GM23338 (cell line): ENCODE results near the gene PIK3IP1. TPM values are rescaled to one million over a fixed set of nuclear protein-coding genes. Genes with fewer than 3 reads are reported as not detected.

ENCODE experiments used
- ATAC-seq: fragments of 200-7000 bp; cut with Tn5 transposase; 3 replicates; pipeline ENCODE4 v1.9.1; 2020
- DNase-seq: peaks from one replicate; pipeline ENCODE4 v3.0.0-alpha.2; 2015; ENCODE audit warnings: low spot score
- H2AFZ ChIP-seq: fragments of 200-600 bp; sonication (generic); 2 replicates; pipeline ENCODE4 v1.8.0; 2016; ENCODE audit warnings: antibody characterized with exemption, mild to moderate bottlenecking, moderate library complexity
- H3F3A ChIP-seq: fragments of 200-600 bp; sonication (generic); replicated peaks from 2 replicates; pipeline ENCODE4 v1.8.0; 2017; ENCODE audit warnings: antibody characterized with exemption, mixed run types, low read depth
- H3K27ac ChIP-seq: fragments of 200-600 bp; sonication (generic); 2 replicates; pipeline ENCODE4 v1.6.1; 2016; ENCODE audit warnings: low read depth
- H3K27me3 ChIP-seq: fragments of 200-600 bp; sonication (generic); 2 replicates; pipeline ENCODE4 v1.8.0; 2016; ENCODE audit warnings: mild to moderate bottlenecking, mixed run types, moderate library complexity; ENCODE audit not compliant: insufficient read depth
- H3K36me3 ChIP-seq: fragments of 200-600 bp; sonication (generic); 2 replicates; pipeline ENCODE4 v1.8.0; 2016; ENCODE audit warnings: mild to moderate bottlenecking; ENCODE audit not compliant: insufficient read depth
- H3K4me1 ChIP-seq: fragments of 200-600 bp; sonication (generic); 2 replicates; pipeline ENCODE4 v1.8.0; 2016; ENCODE audit warnings: mild to moderate bottlenecking, moderate library complexity; ENCODE audit not compliant: insufficient read depth
- H3K4me2 ChIP-seq: fragments of 200-600 bp; sonication (generic); 2 replicates; pipeline ENCODE4 v1.7.1; 2017; ENCODE audit warnings: mixed run types
- H3K4me3 ChIP-seq: fragments of 200-600 bp; sonication (generic); 2 replicates; pipeline ENCODE4 v1.6.1; 2016; ENCODE audit warnings: mixed run types
- H3K79me2 ChIP-seq: fragments of 200-600 bp; sonication (generic); replicated peaks from 2 replicates; pipeline ENCODE4 v1.8.0; 2017; ENCODE audit warnings: mild to moderate bottlenecking; ENCODE audit not compliant: insufficient read depth
- H3K9me2 ChIP-seq: fragments of 200-600 bp; sonication (generic); 2 replicates; pipeline ENCODE4 v1.8.0; 2017; ENCODE audit not compliant: insufficient read depth
- H4K20me1 ChIP-seq: fragments of 200-600 bp; sonication (generic); replicated peaks from 2 replicates; pipeline ENCODE4 v1.8.0; 2017; ENCODE audit warnings: mild to moderate bottlenecking; ENCODE audit not compliant: insufficient read depth
- H3K27ac Mint-ChIP-seq: 2 replicates; pipeline ENCODE4 v1.8.0; 2020; ENCODE audit warnings: inconsistent platforms, mild to moderate bottlenecking, moderate library complexity, mixed read lengths
- H3K27me3 Mint-ChIP-seq: 3 replicates; pipeline ENCODE4 v1.8.0; 2022; ENCODE audit warnings: low read depth, mild to moderate bottlenecking, moderate library complexity, mixed read lengths, inconsistent platforms; ENCODE audit not compliant: insufficient read depth, poor library complexity
- H3K36me3 Mint-ChIP-seq: 3 replicates; pipeline ENCODE4 v1.8.0; 2021; ENCODE audit warnings: low read depth, mild to moderate bottlenecking, inconsistent platforms, moderate library complexity, mixed read lengths
- H3K4me1 Mint-ChIP-seq: 3 replicates; pipeline ENCODE4 v1.8.0; 2020; ENCODE audit warnings: mild to moderate bottlenecking, inconsistent platforms, mixed read lengths
- H3K4me3 Mint-ChIP-seq: 3 replicates; pipeline ENCODE4 v1.8.0; 2021; ENCODE audit warnings: moderate library complexity, mild to moderate bottlenecking, inconsistent platforms, mixed read lengths
- H3K9me3 Mint-ChIP-seq: 3 replicates; pipeline ENCODE4 v1.8.0; 2020; ENCODE audit warnings: moderate library complexity, mild to moderate bottlenecking, inconsistent platforms, mixed read lengths
- CREB1 ChIP-seq: fragments of 250-450 bp; sonication (Bioruptor Pico); IDR thresholded peaks from 2 replicates; pipeline ENCODE4 v1.5.0; 2020; ENCODE audit warnings: low read depth, mild to moderate bottlenecking, moderate library complexity
- EZH2 ChIP-seq: fragments of 200-600 bp; sonication (generic); IDR thresholded peaks from one replicate; pipeline ENCODE4 v1.8.0; 2017; ENCODE audit warnings: antibody characterized with exemption, mild to moderate bottlenecking, low read depth; ENCODE audit not compliant: unreplicated experiment
- EZH2phosphoT487 ChIP-seq: fragments of 200-600 bp; sonication (generic); IDR thresholded peaks from one replicate; pipeline ENCODE4 v1.8.1; 2018; ENCODE audit warnings: antibody characterized with exemption; ENCODE audit not compliant: unreplicated experiment
- JUNB ChIP-seq: IDR thresholded peaks from one replicate; pipeline ENCODE4 v1.6.1; 2016; ENCODE audit warnings: antibody characterized with exemption; ENCODE audit not compliant: unreplicated experiment
- NANOG ChIP-seq: IDR thresholded peaks from 2 replicates; pipeline ENCODE4 v1.6.1; 2016; ENCODE audit warnings: antibody characterized with exemption, borderline replicate concordance
- POLR2AphosphoS5 ChIP-seq: IDR thresholded peaks from 2 replicates; pipeline ENCODE4 v1.6.1; 2016; ENCODE audit warnings: antibody characterized with exemption, low read depth
- STAT1 ChIP-seq: IDR thresholded peaks from one replicate; pipeline ENCODE4 v1.6.1; 2016; ENCODE audit warnings: antibody characterized with exemption; ENCODE audit not compliant: unreplicated experiment
- ZNF114 ChIP-seq: fragments of 250-450 bp; sonication (Bioruptor Pico); IDR thresholded peaks from 2 replicates; pipeline ENCODE4 v1.5.0; 2020; ENCODE audit warnings: mild to moderate bottlenecking, moderate library complexity
- ZNF331 ChIP-seq: fragments of 250-450 bp; sonication (Bioruptor Pico); IDR thresholded peaks from 2 replicates; pipeline ENCODE4 v1.5.0; 2020; ENCODE audit warnings: low read depth, mild to moderate bottlenecking, moderate library complexity
- polyA plus RNA-seq: library from polyadenylated mRNA; unstranded; fragments of >200 nt; fragmentation: Nextera tagmentation; extraction: Ambion mirVana; gene quantifications from 2 replicates; pipeline ENCODE4 v1.2.1, GENCODE V29; 2016
- total RNA-seq: library from RNA; depleted of rRNA; stranded (reverse); fragments of >200 nt; shearing (Covaris generic); gene quantifications from 2 replicates; pipeline ENCODE4 v1.2.3, GENCODE V29; 2014
- TF ChIP-seq, protein P1 (sequence below): IDR thresholded peaks from 2 replicates; pipeline ENCODE4 v1.6.1; 2016; ENCODE audit warnings: antibody characterized with exemption

Gene PIK3IP1
- total and polyA plus RNA-seq, 2 experiments from 2014 or later, result 1.1 to 2.2 TPM

DNA sequence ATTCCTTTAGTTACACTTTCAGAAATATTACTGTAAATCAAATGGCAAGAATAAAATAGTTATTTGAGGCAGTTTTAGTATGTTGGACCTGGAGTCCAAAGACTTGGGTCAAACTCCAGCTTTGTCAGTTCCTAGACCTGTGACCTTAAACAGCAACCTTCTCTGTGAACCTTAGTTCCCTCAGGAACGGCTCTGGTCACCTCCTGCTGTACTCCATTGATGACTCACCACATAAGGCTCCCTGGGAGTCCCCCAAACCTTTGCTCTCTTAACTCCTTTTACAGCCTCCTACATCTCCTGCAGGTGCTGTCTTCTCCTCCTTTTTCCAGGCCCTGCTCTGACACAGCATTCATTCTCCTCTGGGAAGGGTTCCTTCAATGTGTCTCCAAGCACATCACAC lies 51.1 kb downstream of the PIK3IP1 start:
- Mint-ChIP-seq H3K4me3 (no peak overlapping the region), H3K9me3 (no peaks in the 10 kb centered on the region), H3K27ac (no peak overlapping the region; the same call in 1 of the 2 replicates), H3K4me1 (peaks cover 18% of the 10 kb centered on the region; the same call in 2 of the 3 replicates), H3K27me3 (peaks cover 3% of the 10 kb centered on the region), H3K36me3 (peaks cover 13% of the 10 kb centered on the region)
- Histone ChIP-seq H3K27me3 (no peaks in the 10 kb centered on the region), H3K79me2 (0 out of 2 replicates have a peak, but pooled peaks cover 8% of the 10 kb centered on the region), H3K4me3 (no peak overlapping the region), H3K4me2 (no peak overlapping the region), H3K9me2 (0 out of 2 replicates have a peak, but pooled peaks cover 7% of the 10 kb centered on the region), H2AFZ (no peak overlapping the region), H3F3A (no peaks in the 10 kb centered on the region), H3K36me3 (no peaks in the 10 kb centered on the region), H3K4me1 (peaks cover 14% of the 10 kb centered on the region; the same call in 1 of the 2 replicates), H3K27ac (0 out of 2 replicates have a peak overlapping the region, but pooled peaks have one; percentile 32), H4K20me1 (peaks cover 17% of the 10 kb centered on the region)
- TF ChIP-seq ZNF114 (no peak), EZH2 (no peak), EZH2phosphoT487 (no peak), STAT1 (no peak), CREB1 (CRISPR knock-in tag) (no peak)
- ATAC-seq (peak; percentile 21; the same call in 2 of the 3 replicates), DNase-seq (no peak)

DNA sequence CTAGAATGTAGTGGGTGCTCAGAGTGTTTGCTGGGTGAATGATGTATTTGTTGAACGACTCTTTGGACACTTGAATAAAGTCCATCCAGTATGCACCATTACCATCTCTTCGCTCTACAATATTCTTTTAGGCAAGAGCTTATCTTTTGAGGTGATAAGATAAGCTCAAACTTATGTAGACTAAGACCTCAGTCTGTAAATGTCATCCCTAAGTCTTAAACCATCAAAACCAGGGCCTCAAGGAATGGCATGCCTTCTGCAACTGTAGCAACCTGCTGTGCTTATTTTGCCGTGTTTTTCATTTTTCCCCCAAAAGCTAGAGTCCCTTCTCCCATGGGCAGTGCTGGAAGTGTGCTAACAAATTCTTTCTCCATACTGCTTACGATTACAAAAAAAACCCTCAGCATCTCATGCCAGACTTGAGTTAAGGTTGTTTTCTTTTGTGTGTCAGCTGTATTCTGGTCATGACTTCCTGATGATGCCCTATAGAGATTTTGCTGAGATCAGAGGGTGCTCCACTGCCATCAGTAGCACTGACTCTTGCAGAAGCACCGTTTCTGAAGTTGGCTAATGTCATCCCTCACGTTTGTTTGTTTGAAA lies 52.4 kb downstream of the PIK3IP1 start:
- Histone ChIP-seq H2AFZ (no peak overlapping the region), H3K79me2 (0 out of 2 replicates have a peak, but pooled peaks cover 6% of the 10 kb centered on the region), H3K27ac (no peak overlapping the region), H3K4me2 (no peak overlapping the region), H3F3A (no peaks in the 10 kb centered on the region), H3K4me1 (peaks cover 14% of the 10 kb centered on the region; the same call in 1 of the 2 replicates), H3K4me3 (no peak overlapping the region), H3K9me2 (0 out of 2 replicates have a peak, but pooled peaks cover 7% of the 10 kb centered on the region), H4K20me1 (peaks cover 16% of the 10 kb centered on the region), H3K27me3 (no peaks in the 10 kb centered on the region), H3K36me3 (no peaks in the 10 kb centered on the region)
- no peaks in the 10 kb centered on the region for H3K27me3 Mint-ChIP-seq
- no peaks in the 10 kb centered on the region for H3K9me3 Mint-ChIP-seq
- TF ChIP-seq JUNB, result no peak
- TF ChIP-seq POLR2AphosphoS5, result no peak
- TF ChIP-seq ZNF331 (CRISPR knock-in tag), result no peak
- TF ChIP-seq STAT1, result no peak
- TF ChIP-seq ZNF114, result no peak
- no peak for TF ChIP-seq CREB1 (CRISPR knock-in tag)
- no peak for TF ChIP-seq EZH2
- ATAC-seq (no peak), DNase-seq (no peak)
- H3K4me1 Mint-ChIP-seq, result peaks cover 18% of the 10 kb centered on the region; the same call in 2 of the 3 replicates
- H3K4me3 Mint-ChIP-seq, result no peak overlapping the region
- H3K27ac Mint-ChIP-seq, result no peak overlapping the region
- H3K36me3 Mint-ChIP-seq, result peaks cover 15% of the 10 kb centered on the region

DNA sequence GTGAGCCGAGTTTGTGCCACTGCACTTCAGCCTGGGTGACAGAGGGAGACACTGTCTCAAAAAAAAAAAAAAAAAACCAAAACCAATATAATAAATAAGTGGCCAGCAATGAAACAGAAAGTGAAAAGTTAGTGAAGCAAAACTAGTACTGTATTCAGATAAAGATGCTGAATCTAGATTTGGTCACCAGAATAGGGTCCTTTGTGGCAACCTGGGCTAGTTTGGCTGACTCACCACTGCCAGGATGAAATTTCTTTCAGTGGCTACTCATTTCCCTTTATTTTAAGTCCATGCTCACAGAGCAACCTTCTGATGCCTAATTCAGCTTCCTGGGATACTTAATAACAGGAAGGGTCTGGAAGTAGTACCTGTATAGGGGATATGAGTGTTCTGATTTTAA lies 54.2 kb downstream of the PIK3IP1 start:
- Histone ChIP-seq H3K4me3 (no peak overlapping the region), H3K9me2 (0 out of 2 replicates have a peak, but pooled peaks cover 1% of the 10 kb centered on the region), H3F3A (no peaks in the 10 kb centered on the region), H3K27me3 (no peaks in the 10 kb centered on the region), H4K20me1 (peaks cover 17% of the 10 kb centered on the region), H3K36me3 (no peaks in the 10 kb centered on the region), H3K4me1 (0 out of 2 replicates have a peak, but pooled peaks cover 1% of the 10 kb centered on the region), H3K79me2 (peaks cover 6% of the 10 kb centered on the region; the same call in 1 of the 2 replicates), H3K4me2 (no peak overlapping the region), H2AFZ (no peak overlapping the region), H3K27ac (no peak overlapping the region)
- Mint-ChIP-seq H3K4me1 (peaks cover 4% of the 10 kb centered on the region; the same call in 2 of the 3 replicates), H3K27ac (no peak overlapping the region), H3K4me3 (no peak overlapping the region), H3K27me3 (no peaks in the 10 kb centered on the region), H3K36me3 (peaks cover 14% of the 10 kb centered on the region), H3K9me3 (no peaks in the 10 kb centered on the region)
- DNase-seq, result no peak
- no peak for ATAC-seq
- TF ChIP-seq, protein P1, sequence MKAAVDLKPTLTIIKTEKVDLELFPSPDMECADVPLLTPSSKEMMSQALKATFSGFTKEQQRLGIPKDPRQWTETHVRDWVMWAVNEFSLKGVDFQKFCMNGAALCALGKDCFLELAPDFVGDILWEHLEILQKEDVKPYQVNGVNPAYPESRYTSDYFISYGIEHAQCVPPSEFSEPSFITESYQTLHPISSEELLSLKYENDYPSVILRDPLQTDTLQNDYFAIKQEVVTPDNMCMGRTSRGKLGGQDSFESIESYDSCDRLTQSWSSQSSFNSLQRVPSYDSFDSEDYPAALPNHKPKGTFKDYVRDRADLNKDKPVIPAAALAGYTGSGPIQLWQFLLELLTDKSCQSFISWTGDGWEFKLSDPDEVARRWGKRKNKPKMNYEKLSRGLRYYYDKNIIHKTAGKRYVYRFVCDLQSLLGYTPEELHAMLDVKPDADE, result no peak
- TF ChIP-seq ZNF114 (no peak), NANOG (no peak), EZH2phosphoT487 (no peak), STAT1 (no peak), POLR2AphosphoS5 (no peak), CREB1 (CRISPR knock-in tag) (no peak), ZNF331 (CRISPR knock-in tag) (no peak)
